ENCODE measurements around the gene FAM219B.

GRCh38 chr15:74895830-74896229, 10.8 kb downstream of the FAM219B start:
- no peak for TF ChIP-seq CTCF (IDR thresholded peaks at IDR 0.05)
- TF ChIP-seq POLR2A (IDR thresholded peaks at IDR 0.05; ENCODE audit: low read depth), result no peak
- TF ChIP-seq POLR2AphosphoS5 (IDR thresholded peaks at IDR 0.05), result no peak
- no peak for TF ChIP-seq EP300 (IDR thresholded peaks at IDR 0.05)

Data from esophagus muscularis mucosa (tissue), 4 donors.